ENCODE measurements around the gene PLEKHG3.

PLEKHG3 gene

GRCh38 chr14:64736271-64737169 is 32.3 kb downstream of the PLEKHG3 start:
- TF ChIP-seq POLR2AphosphoS5 (IDR thresholded peaks at IDR 0.05; ENCODE audit: borderline replicate concordance, low read depth, low read length) (no peak), EZH2 (IDR thresholded peaks at IDR 0.05) (no peak), FOXP2 (optimal IDR thresholded peaks at IDR 0.05; ENCODE audit: control extremely low read depth, extremely low read length, insufficient read depth) (no peak)
- DNase-seq (ENCODE audit: low read depth, low spot score): no peak
- Histone ChIP-seq H3K27ac (no peak overlapping the region), H3K36me3 (ENCODE audit: insufficient read depth, low read length) (peaks cover 22% of the 10 kb centered on the region; the same call in 1 of the 2 replicates), H3K9me3 (ENCODE audit: low read depth, low read length) (no peaks in the 10 kb centered on the region), H3K4me3 (no peak overlapping the region), H3K9ac (ENCODE audit: insufficient read length) (no peak overlapping the region)

- Histone ChIP-seq H3K36me3 (ENCODE audit: insufficient read depth, low read length) (peaks cover 31% of the 10 kb centered on the region; the same call in 1 of the 2 replicates), H3K9ac (ENCODE audit: insufficient read length) (no peak overlapping the region), H3K27ac (no peak overlapping the region), H3K4me3 (no peak overlapping the region), H3K9me3 (ENCODE audit: low read depth, low read length) (no peaks in the 10 kb centered on the region)
- TF ChIP-seq EZH2 (IDR thresholded peaks at IDR 0.05) (no peak), FOXP2 (optimal IDR thresholded peaks at IDR 0.05; ENCODE audit: control extremely low read depth, extremely low read length, insufficient read depth) (no peak), POLR2AphosphoS5 (IDR thresholded peaks at IDR 0.05; ENCODE audit: borderline replicate concordance, low read depth, low read length) (no peak)
- no peak for DNase-seq (ENCODE audit: low read depth, low spot score)
These were observed 33.4 kb downstream of the PLEKHG3 start for GRCh38 chr14:64737391-64738280.

- DNase-seq (ENCODE audit: low read depth, low spot score): no peak
- H3K9ac ChIP-seq (ENCODE audit: insufficient read length): no peak overlapping the region
- no peak overlapping the region for H3K4me3 ChIP-seq
- no peaks in the 10 kb centered on the region for H3K9me3 ChIP-seq (ENCODE audit: low read depth, low read length)
- TF ChIP-seq POLR2AphosphoS5 (IDR thresholded peaks at IDR 0.05; ENCODE audit: borderline replicate concordance, low read depth, low read length) (no peak), EZH2 (IDR thresholded peaks at IDR 0.05) (no peak), FOXP2 (optimal IDR thresholded peaks at IDR 0.05; ENCODE audit: control extremely low read depth, extremely low read length, insufficient read depth) (no peak)
- no peak overlapping the region for H3K27ac ChIP-seq
- peaks cover 32% of the 10 kb centered on the region; the same call in 1 of the 2 replicates for H3K36me3 ChIP-seq (ENCODE audit: insufficient read depth, low read length)
These were observed 34.1 kb downstream of the PLEKHG3 start for GRCh38 chr14:64738281-64738804.

- no peak for DNase-seq (ENCODE audit: low read depth, low spot score)
- Histone ChIP-seq H3K9ac (ENCODE audit: insufficient read length) (no peak overlapping the region), H3K9me3 (ENCODE audit: low read depth, low read length) (no peaks in the 10 kb centered on the region), H3K36me3 (ENCODE audit: insufficient read depth, low read length) (peaks cover 41% of the 10 kb centered on the region; the same call in 1 of the 2 replicates), H3K4me3 (no peak overlapping the region), H3K27ac (no peak overlapping the region)
- TF ChIP-seq POLR2AphosphoS5 (IDR thresholded peaks at IDR 0.05; ENCODE audit: borderline replicate concordance, low read depth, low read length) (no peak), EZH2 (IDR thresholded peaks at IDR 0.05) (no peak), FOXP2 (optimal IDR thresholded peaks at IDR 0.05; ENCODE audit: control extremely low read depth, extremely low read length, insufficient read depth) (no peak)
These were observed 37.0 kb downstream of the PLEKHG3 start for GRCh38 chr14:64741200-64741599.

- TF ChIP-seq POLR2AphosphoS5 (IDR thresholded peaks at IDR 0.05; ENCODE audit: borderline replicate concordance, low read depth, low read length) (no peak), FOXP2 (optimal IDR thresholded peaks at IDR 0.05; ENCODE audit: control extremely low read depth, extremely low read length, insufficient read depth) (no peak), EZH2 (IDR thresholded peaks at IDR 0.05) (no peak)
- DNase-seq (ENCODE audit: low read depth, low spot score): no peak
- peaks cover 41% of the 10 kb centered on the region; the same call in 1 of the 2 replicates for H3K36me3 ChIP-seq (ENCODE audit: insufficient read depth, low read length)
These were observed 37.7 kb downstream of the PLEKHG3 start for GRCh38 chr14:64741961-64742360.

GRCh38 chr14:64743061-64743460 is 38.8 kb downstream of the PLEKHG3 start:
- peaks cover 41% of the 10 kb centered on the region; the same call in 1 of the 2 replicates for H3K36me3 ChIP-seq (ENCODE audit: insufficient read depth, low read length)
- no peak overlapping the region for H3K4me3 ChIP-seq
- no peak for DNase-seq (ENCODE audit: low read depth, low spot score)
- no peaks in the 10 kb centered on the region for H3K9me3 ChIP-seq (ENCODE audit: low read depth, low read length)
- H3K27ac ChIP-seq: no peak overlapping the region
- H3K9ac ChIP-seq (ENCODE audit: insufficient read length): no peak overlapping the region
- TF ChIP-seq EZH2 (IDR thresholded peaks at IDR 0.05) (no peak), POLR2AphosphoS5 (IDR thresholded peaks at IDR 0.05; ENCODE audit: borderline replicate concordance, low read depth, low read length) (no peak), FOXP2 (optimal IDR thresholded peaks at IDR 0.05; ENCODE audit: control extremely low read depth, extremely low read length, insufficient read depth) (no peak)

More at GRCh38 chr14:64741961-64742360, 37.7 kb downstream of the PLEKHG3 start:
- H3K9ac ChIP-seq (ENCODE audit: insufficient read length): no peak overlapping the region
- no peaks in the 10 kb centered on the region for H3K9me3 ChIP-seq (ENCODE audit: low read depth, low read length)
- H3K27ac ChIP-seq: no peak overlapping the region
- no peak overlapping the region for H3K4me3 ChIP-seq

GRCh38 chr14:64745511-64746091 is 41.4 kb downstream of the PLEKHG3 start:
- Histone ChIP-seq H3K9me3 (ENCODE audit: low read depth, low read length) (no peaks in the 10 kb centered on the region), H3K27ac (no peak overlapping the region), H3K4me3 (no peak overlapping the region), H3K9ac (ENCODE audit: insufficient read length) (no peak overlapping the region), H3K36me3 (ENCODE audit: insufficient read depth, low read length) (peaks cover 33% of the 10 kb centered on the region; the same call in 1 of the 2 replicates)
- TF ChIP-seq EZH2 (IDR thresholded peaks at IDR 0.05) (no peak), POLR2AphosphoS5 (IDR thresholded peaks at IDR 0.05; ENCODE audit: borderline replicate concordance, low read depth, low read length) (no peak), FOXP2 (optimal IDR thresholded peaks at IDR 0.05; ENCODE audit: control extremely low read depth, extremely low read length, insufficient read depth) (no peak)
- no peak for DNase-seq (ENCODE audit: low read depth, low spot score)

Data from SK-N-MC (cell line).